HL-60 (cell line): ENCODE measurements around the gene EBPL.

ENCODE experiments used
- DNase-seq, 2 experiments: peaks; one replicate each; pipeline ENCODE4 v3.0.0-alpha.2; 2010 to 2020; ENCODE audit warnings: low read depth in 1 of 2, low spot score in 1 of 2
- H3K27ac ChIP-seq: fragments of 250-450 bp; sonication (Bioruptor Pico); replicated peaks from 2 replicates; pipeline ENCODE4 v1.5.1; 2020; ENCODE audit warnings: mild to moderate bottlenecking, moderate library complexity
- H3K27me3 ChIP-seq: fragments of 250-450 bp; sonication (Bioruptor Pico); 2 replicates; pipeline ENCODE4 v1.5.1; 2021; ENCODE audit warnings: mild to moderate bottlenecking, moderate library complexity; ENCODE audit not compliant: insufficient read depth, poor library complexity, severe bottlenecking
- H3K4me3 ChIP-seq: replicated peaks from 2 replicates; pipeline ENCODE4 v1.5.1; 2011; ENCODE audit warnings: mild to moderate bottlenecking, control low read depth, low read length; ENCODE audit not compliant: insufficient read depth
- CTCF ChIP-seq: IDR thresholded peaks from one replicate; pipeline ENCODE4 v1.5.1; 2011; ENCODE audit warnings: low read length, control low read depth, inconsistent platforms; ENCODE audit not compliant: insufficient read depth
- GABPA ChIP-seq: IDR thresholded peaks from 2 replicates; pipeline ENCODE4 v1.6.1; 2012; ENCODE audit warnings: low read depth
- POLR2AphosphoS5 ChIP-seq: IDR thresholded peaks from 2 replicates; pipeline ENCODE4 v1.6.1; 2012; ENCODE audit warnings: low read depth
- REST ChIP-seq: IDR thresholded peaks from 2 replicates; pipeline ENCODE4 v1.6.1; 2012; ENCODE audit warnings: low read depth; ENCODE audit not compliant: insufficient replicate concordance
- SPI1 ChIP-seq: IDR thresholded peaks from 2 replicates; pipeline ENCODE4 v1.6.1; 2012; ENCODE audit warnings: low read depth, mild to moderate bottlenecking, borderline replicate concordance

EBPL gene

GRCh38 chr13:49733181-49733951 is 42.1 kb upstream of the EBPL start:
- no peak for DNase-seq
- H3K27ac ChIP-seq, result no peak overlapping the region

GRCh38 chr13:49731766-49732165 is 40.5 kb upstream of the EBPL start:
- TF ChIP-seq POLR2AphosphoS5 (no peak), REST (no peak), CTCF (no peak)
- no peak overlapping the region for H3K4me3 ChIP-seq

More at GRCh38 chr13:49733181-49733951, 42.1 kb upstream of the EBPL start:
- TF ChIP-seq CTCF (no peak), POLR2AphosphoS5 (no peak), SPI1 (no peak), GABPA (no peak), REST (no peak)
- Histone ChIP-seq H3K4me3 (no peak overlapping the region), H3K27me3 (no peaks in the 10 kb centered on the region)

GRCh38 chr13:49716615-49717014 is 25.3 kb upstream of the EBPL start:
- H3K27me3 ChIP-seq, result no peaks in the 10 kb centered on the region
- H3K27ac ChIP-seq, result no peak overlapping the region
- DNase-seq, result no peak
- no peak for TF ChIP-seq POLR2AphosphoS5
- no peak for TF ChIP-seq SPI1
- no peak for TF ChIP-seq REST
- TF ChIP-seq CTCF, result no peak
- no peak for TF ChIP-seq GABPA
- no peak overlapping the region for H3K4me3 ChIP-seq

More at GRCh38 chr13:49731766-49732165, 40.5 kb upstream of the EBPL start:
- DNase-seq, result no peak
- Histone ChIP-seq H3K27ac (no peak overlapping the region), H3K27me3 (no peaks in the 10 kb centered on the region)
